ENCODE measurements around the gene TRPC4AP.
"Not testable (repeated sequence)": the region's sequence is repeated elsewhere in the genome, so short reads cannot be mapped to it uniquely, and the experiment has no call there.

Gene TRPC4AP

GRCh38 chr20:35092524-35093266 is at the start of gene TRPC4AP:
Gene TRPC4AP, minus strand, starts transcription at chr20:35092807. Its CDS starts 26 bp downstream, at chr20:35092781.
- DNase-seq, result peak; percentile 75 to 84

- no peak for DNase-seq
Observed at GRCh38 chr20:35135867-35136586, 43.4 kb upstream of the TRPC4AP start.

GRCh38 chr20:35134880-35135279 is 42.3 kb upstream of the TRPC4AP start:
- DNase-seq, result no peak

- no peak for DNase-seq
Observed at GRCh38 chr20:35134472-35134871, 41.9 kb upstream of the TRPC4AP start.

GRCh38 chr20:35133735-35134134 is 41.1 kb upstream of the TRPC4AP start:
- DNase-seq, result no peak

GRCh38 chr20:35133031-35133430 is 40.4 kb upstream of the TRPC4AP start:
- DNase-seq, result no peak

- no peak for DNase-seq
Observed at GRCh38 chr20:35131934-35132333, 39.3 kb upstream of the TRPC4AP start.

GRCh38 chr20:35129647-35130069 is 37.1 kb upstream of the TRPC4AP start:
- no peak for DNase-seq

- DNase-seq, result no peak
Observed at GRCh38 chr20:35125753-35126152, 33.1 kb upstream of the TRPC4AP start.

- DNase-seq, result no peak
Observed at GRCh38 chr20:35122756-35123405, 30.3 kb upstream of the TRPC4AP start.

- DNase-seq, result no peak
Observed at GRCh38 chr20:35121186-35121585, 28.6 kb upstream of the TRPC4AP start.

GRCh38 chr20:35120012-35120701 is 27.6 kb upstream of the TRPC4AP start:
- DNase-seq, result no peak

- DNase-seq, result no peak
Observed at GRCh38 chr20:35117629-35118028, 25.0 kb upstream of the TRPC4AP start.

- DNase-seq, result no peak
Observed at GRCh38 chr20:35117196-35117595, 24.6 kb upstream of the TRPC4AP start.

GRCh38 chr20:35116258-35116657 is 23.7 kb upstream of the TRPC4AP start:
- no peak for DNase-seq

- DNase-seq, result no peak
Observed at GRCh38 chr20:35115606-35116005, 23.0 kb upstream of the TRPC4AP start.

GRCh38 chr20:35112276-35112675 is 19.7 kb upstream of the TRPC4AP start:
- not testable (repeated sequence) for DNase-seq

GRCh38 chr20:35111141-35111888 is 18.7 kb upstream of the TRPC4AP start:
- no peak for DNase-seq

- no peak for DNase-seq
Observed at GRCh38 chr20:35108921-35109320, 16.3 kb upstream of the TRPC4AP start.

- DNase-seq, result no peak
Observed at GRCh38 chr20:35106827-35107380, 14.3 kb upstream of the TRPC4AP start.

- DNase-seq, result no peak
Observed at GRCh38 chr20:35104685-35105295, 12.2 kb upstream of the TRPC4AP start.

- no peak for DNase-seq
Observed at GRCh38 chr20:35101620-35102019, 9.0 kb upstream of the TRPC4AP start.

Measured in SHP77 (cell line).